ENCODE data around the gene AFAP1L1. TPM values are rescaled to one million over a fixed set of nuclear protein-coding genes. Genes with fewer than 3 reads are reported as not detected.
A peak's percentile ranks its signal among the peaks of the same experiment; 100 is the strongest.

The AFAP1L1 gene
- total and polyA plus RNA-seq, 9 donors: 66.4 to 104 (median 84.9) TPM

DNA sequence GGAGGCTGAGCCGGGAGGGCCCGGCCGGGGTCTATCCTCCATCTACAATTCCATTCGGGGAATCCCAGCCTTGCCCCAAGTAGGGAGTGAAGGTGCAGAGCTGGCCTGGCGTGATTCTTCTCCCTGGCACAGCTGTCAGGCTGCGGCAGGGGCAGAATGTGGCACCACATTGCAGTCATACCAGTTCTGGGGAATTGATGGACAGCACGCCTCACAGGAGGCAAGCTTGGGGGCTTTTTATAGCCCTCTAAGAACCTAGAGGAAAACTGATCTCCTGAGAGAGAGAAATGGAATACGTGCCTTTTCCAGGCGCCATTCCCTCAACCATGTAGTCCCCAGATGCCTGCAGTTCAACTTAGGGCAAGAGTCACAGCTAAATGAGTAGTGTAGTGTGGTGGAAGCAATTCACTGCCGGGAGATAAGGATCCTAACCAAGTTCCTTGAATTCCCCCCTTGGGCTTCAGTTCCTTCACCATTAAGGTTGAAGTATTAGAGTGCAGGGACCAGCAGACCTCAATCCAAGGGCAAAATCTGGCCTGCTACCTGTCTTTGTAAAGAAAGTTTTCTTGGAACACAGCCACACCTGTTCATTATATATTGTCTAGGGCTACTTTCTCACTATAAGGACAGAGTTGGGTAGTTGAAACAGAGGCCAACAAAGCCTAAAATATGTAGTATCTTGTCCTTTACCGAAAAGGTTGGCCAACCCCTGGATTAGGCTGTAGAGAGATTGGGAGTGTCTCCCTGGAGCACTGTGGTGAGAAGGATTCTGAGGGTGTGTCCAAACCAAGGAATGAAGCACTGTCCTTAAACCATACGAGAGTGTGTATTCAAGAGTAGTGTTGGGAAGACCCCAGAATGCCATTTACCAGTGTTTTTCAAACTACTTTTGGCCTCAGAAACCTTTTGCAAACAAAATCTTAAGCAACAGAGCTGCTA lies 10.6 kb downstream of the AFAP1L1 start:
- no peak overlapping the region for H3K4me3 ChIP-seq (ENCODE audit: low read length)
- H3K4me1 ChIP-seq (ENCODE audit: control insufficient read depth, insufficient read depth, low read length): peaks cover 37% of the 10 kb centered on the region
- 69% methylated on average over 5 of the region's 12 CpGs for WGBS (ENCODE audit: insufficient coverage)
- H3K27ac ChIP-seq (ENCODE audit: low read length): peak overlapping the region; percentile 72
- H3K9me3 ChIP-seq (replicated peaks; ENCODE audit: control insufficient read depth, low read depth, low read length): no peaks in the 10 kb centered on the region
- H3K36me3 ChIP-seq (ENCODE audit: control insufficient read depth, insufficient read depth, low read length): peaks cover 11% of the 10 kb centered on the region
- DNase-seq: peak; percentile 81
- H3K27me3 ChIP-seq (ENCODE audit: control insufficient read depth, insufficient read depth, low read length): no peaks in the 10 kb centered on the region

DNA sequence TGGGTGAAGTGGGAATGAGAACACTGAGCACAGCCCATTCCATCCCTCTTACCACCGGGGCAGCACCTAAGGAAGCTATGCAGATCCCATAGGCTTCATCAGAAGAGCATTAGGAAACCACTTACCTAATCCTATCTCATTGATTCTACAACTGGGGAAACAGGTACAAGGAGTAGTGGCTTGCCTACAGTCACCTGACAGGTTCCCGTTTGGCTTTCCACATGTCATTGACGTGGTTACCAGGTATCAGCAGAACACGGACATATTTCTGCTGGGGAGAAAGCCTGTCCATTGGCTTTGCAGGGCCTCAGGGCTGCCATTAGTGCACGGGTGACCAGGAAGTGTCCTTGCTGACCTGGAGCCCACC lies 11.3 kb downstream of the AFAP1L1 start:
- H3K9me3 ChIP-seq (replicated peaks; ENCODE audit: control insufficient read depth, low read depth, low read length): no peaks in the 10 kb centered on the region
- WGBS (ENCODE audit: insufficient coverage): 84% methylated on average over 4 of the region's 5 CpGs
- no peak for DNase-seq
- no peaks in the 10 kb centered on the region for H3K27me3 ChIP-seq (ENCODE audit: control insufficient read depth, insufficient read depth, low read length)
- H3K4me3 ChIP-seq (ENCODE audit: low read length): no peak overlapping the region
- H3K4me1 ChIP-seq (ENCODE audit: control insufficient read depth, insufficient read depth, low read length): peaks cover 39% of the 10 kb centered on the region
- H3K27ac ChIP-seq (ENCODE audit: low read length): peak overlapping the region; percentile 72
- H3K36me3 ChIP-seq (ENCODE audit: control insufficient read depth, insufficient read depth, low read length): peaks cover 11% of the 10 kb centered on the region

DNA sequence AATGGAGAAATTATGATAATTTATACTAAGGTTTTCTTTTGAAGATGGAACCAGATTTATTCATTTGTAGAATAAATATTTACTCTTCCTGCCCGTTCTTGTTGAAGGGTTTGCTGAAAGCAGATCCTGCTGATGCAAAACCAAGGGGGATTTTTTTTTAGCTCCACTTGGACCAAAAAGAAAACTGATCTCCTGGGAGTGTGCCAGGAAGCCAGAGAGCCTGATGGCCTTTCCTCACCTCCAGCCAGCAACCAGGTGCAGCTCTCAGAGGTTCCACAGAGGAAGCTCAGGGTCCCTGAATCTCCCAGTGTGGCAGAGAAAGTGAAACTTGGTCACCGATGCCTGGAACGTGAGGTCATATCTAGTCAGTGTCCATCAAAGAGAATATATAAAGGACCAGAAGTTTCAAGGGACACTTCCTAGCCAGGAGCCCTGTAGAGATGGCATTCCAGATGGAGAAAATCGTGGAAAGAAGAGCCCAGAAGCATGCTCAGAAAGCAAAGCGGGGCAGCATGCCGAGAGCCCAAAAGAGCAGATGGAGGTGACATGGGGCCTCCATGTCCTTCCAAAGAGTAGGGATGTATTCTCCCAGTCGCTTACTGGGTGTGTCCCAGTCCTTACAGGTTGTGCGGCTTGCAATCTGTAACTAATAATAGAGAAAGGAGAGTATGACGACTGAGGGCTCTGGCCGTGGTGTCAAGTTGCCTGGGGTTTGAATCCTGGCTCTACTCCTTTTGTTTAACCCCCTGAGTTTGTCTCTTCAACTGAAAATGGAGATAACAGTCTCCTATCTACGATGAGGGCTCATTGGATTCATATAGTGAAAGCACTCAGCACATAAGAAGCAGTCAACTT lies 12.2 kb downstream of the AFAP1L1 start:
- Histone ChIP-seq H3K9me3 (replicated peaks; ENCODE audit: control insufficient read depth, low read depth, low read length) (no peaks in the 10 kb centered on the region), H3K27ac (ENCODE audit: low read length) (peak overlapping the region; percentile 86), H3K4me3 (ENCODE audit: low read length) (no peak overlapping the region), H3K36me3 (ENCODE audit: control insufficient read depth, insufficient read depth, low read length) (peaks cover 11% of the 10 kb centered on the region), H3K27me3 (ENCODE audit: control insufficient read depth, insufficient read depth, low read length) (no peaks in the 10 kb centered on the region), H3K4me1 (ENCODE audit: control insufficient read depth, insufficient read depth, low read length) (peaks cover 47% of the 10 kb centered on the region)
- 77% methylated on average over 6 of the region's 11 CpGs for WGBS (ENCODE audit: insufficient coverage)
- no peak for DNase-seq

DNA sequence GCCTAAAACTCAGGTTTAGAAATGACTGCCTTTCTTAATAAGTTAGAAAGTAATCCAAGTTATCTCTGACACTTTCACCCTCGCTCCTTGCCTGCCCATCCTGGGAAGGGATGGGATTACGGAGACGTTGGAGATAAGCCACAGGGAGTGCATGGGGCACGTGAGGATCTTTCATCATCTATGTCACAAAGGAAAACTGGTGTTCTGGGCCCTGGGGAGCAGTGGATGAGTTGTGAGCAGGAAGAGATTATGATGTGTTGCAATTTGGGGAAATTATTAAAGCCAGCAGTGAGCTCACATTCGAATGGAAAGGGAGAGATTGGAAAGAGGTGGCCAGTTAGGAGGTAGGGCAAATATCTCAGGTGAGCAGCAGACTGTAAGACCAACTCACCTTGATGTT lies 12.8 kb downstream of the AFAP1L1 start:
- DNase-seq: no peak

DNA sequence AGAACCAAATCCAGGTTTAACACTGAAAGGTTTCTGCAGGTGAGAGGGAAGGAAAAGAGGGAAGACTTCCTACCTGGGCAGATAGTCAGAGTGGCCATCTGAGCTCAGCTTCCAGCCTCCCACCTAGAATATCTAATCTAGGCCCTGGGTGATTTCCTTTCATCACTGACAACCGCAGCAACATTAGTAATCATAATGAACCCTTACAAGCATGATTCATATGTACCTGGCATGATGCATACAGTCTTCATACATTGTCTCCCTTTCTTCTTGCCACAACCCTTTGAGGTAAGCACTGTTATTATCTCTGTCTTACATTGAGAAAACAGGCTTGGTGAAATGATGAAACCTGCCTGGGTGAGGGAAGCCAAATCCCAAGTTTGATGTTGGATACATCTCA lies 13.5 kb downstream of the AFAP1L1 start:
- peaks cover 11% of the 10 kb centered on the region for H3K36me3 ChIP-seq (ENCODE audit: control insufficient read depth, insufficient read depth, low read length)
- H3K9me3 ChIP-seq (replicated peaks; ENCODE audit: control insufficient read depth, low read depth, low read length): no peaks in the 10 kb centered on the region
- H3K4me3 ChIP-seq (ENCODE audit: low read length): no peak overlapping the region
- no CpG with 5 or more reads among the region's 1 CpG for WGBS (ENCODE audit: insufficient coverage)
- H3K4me1 ChIP-seq (ENCODE audit: control insufficient read depth, insufficient read depth, low read length): peaks cover 55% of the 10 kb centered on the region
- H3K27ac ChIP-seq (ENCODE audit: low read length): peak overlapping the region; percentile 86
- no peak for DNase-seq
- no peaks in the 10 kb centered on the region for H3K27me3 ChIP-seq (ENCODE audit: control insufficient read depth, insufficient read depth, low read length)

More for the DNA sequence above, 12.8 kb downstream of the AFAP1L1 start:
- H3K27ac ChIP-seq (ENCODE audit: low read length): peak overlapping the region; percentile 86
- H3K9me3 ChIP-seq (replicated peaks; ENCODE audit: control insufficient read depth, low read depth, low read length): no peaks in the 10 kb centered on the region
- peaks cover 53% of the 10 kb centered on the region for H3K4me1 ChIP-seq (ENCODE audit: control insufficient read depth, insufficient read depth, low read length)
- WGBS (ENCODE audit: insufficient coverage): 9% methylated on average over 4 of the region's 5 CpGs
- H3K4me3 ChIP-seq (ENCODE audit: low read length): no peak overlapping the region
- H3K27me3 ChIP-seq (ENCODE audit: control insufficient read depth, insufficient read depth, low read length): no peaks in the 10 kb centered on the region
- H3K36me3 ChIP-seq (ENCODE audit: control insufficient read depth, insufficient read depth, low read length): peaks cover 11% of the 10 kb centered on the region

DNA sequence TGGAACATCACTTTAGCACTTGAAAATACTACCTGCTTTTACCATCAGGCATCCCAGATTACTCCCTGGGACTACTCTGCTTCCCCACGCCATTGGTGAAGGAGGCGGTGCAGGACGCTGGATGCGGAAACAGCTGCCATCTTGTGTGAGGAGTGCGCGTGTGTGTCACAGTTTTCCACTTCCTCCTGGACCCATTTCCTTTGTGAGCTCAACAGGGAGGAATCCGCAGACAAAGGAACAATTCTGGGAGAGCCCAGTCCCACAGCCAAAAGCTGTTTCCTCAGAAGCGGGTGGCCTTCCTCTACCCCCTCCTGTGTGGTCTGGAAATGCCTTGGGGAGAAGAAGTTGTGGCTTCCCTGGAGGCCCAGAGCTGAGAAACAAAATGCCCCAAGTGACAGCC lies 16.8 kb downstream of the AFAP1L1 start:
- H3K27me3 ChIP-seq (ENCODE audit: control insufficient read depth, insufficient read depth, low read length): no peaks in the 10 kb centered on the region
- peaks cover 5% of the 10 kb centered on the region for H3K36me3 ChIP-seq (ENCODE audit: control insufficient read depth, insufficient read depth, low read length)
- H3K4me1 ChIP-seq (ENCODE audit: control insufficient read depth, insufficient read depth, low read length): peaks cover 38% of the 10 kb centered on the region
- WGBS (ENCODE audit: insufficient coverage): no CpG with 5 or more reads among the region's 8 CpGs
- H3K27ac ChIP-seq (ENCODE audit: low read length): peak overlapping the region; percentile 87
- no peak overlapping the region for H3K4me3 ChIP-seq (ENCODE audit: low read length)
- H3K9me3 ChIP-seq (replicated peaks; ENCODE audit: control insufficient read depth, low read depth, low read length): no peaks in the 10 kb centered on the region
- peak; percentile 85 for DNase-seq

DNA sequence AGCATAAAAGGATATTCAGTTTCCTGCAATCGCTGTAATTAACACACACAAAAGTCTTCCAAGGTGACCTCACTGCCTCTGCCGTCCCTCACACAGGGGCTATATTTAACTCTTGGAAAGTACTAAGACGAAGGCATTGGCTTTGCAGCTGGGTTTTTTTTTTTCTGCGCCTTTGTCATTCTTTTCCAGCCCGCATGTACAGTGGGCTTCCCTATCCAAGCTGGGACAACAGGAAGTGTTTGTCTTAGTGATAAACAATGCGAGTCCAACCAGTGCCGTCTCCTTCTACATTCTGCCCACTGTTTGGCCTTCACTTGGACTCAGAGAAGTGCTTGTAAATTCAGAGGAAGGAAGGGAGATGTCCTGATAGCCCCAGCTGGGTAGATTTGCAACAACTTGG lies 17.6 kb downstream of the AFAP1L1 start:
- peaks cover 31% of the 10 kb centered on the region for H3K4me1 ChIP-seq (ENCODE audit: control insufficient read depth, insufficient read depth, low read length)
- DNase-seq: peak; percentile 63
- H3K4me3 ChIP-seq (ENCODE audit: low read length): no peak overlapping the region

DNA sequence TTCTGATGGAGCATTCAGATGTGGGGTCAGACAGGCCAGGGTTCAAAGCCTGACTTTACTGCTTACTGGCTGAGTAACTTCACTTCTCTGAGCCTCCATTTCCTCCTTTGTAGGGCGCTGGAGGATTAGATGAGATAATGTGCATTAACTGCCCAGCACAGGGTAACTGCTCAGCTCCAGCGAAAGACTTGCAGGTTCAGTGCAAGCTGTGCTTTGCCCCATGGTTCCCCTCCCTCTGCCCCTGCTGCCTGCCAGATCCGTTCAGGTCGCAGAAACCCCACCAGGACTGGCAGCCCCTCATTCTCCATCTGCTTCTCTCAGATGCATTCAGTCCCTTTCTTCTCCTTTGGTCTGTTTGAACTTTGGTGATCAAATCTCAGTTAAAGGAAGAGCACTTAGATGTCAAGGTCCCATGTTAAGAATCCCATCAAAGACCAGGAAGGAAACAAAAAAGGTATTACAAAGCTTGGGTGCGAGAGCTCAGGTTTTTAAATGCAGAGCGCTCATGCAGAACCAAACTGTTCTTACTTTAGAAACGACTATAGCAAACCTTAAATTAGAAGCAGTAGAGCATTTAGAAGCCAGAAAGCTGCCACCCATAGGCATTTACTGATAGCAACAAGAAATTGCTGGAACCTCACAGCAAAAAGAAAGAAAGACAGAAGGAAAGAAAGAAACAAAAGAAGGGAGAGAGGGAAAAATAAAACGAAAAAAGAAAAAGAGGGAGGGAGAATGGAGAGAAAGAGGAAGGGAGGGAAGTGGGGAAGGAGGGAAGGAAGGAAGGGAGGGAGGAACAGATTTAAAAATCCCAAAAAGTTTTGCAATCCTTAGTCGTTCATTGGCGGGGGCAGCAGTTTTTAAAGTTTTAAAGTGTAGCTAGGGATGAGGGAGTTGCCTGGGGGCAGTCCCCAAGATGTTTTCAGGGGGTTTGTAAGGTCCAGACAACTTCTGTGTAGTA lies 23.5 kb downstream of the AFAP1L1 start:
- Histone ChIP-seq H3K27ac (ENCODE audit: low read length) (peak overlapping the region; percentile 60), H3K4me1 (ENCODE audit: control insufficient read depth, insufficient read depth, low read length) (peaks cover 31% of the 10 kb centered on the region), H3K27me3 (ENCODE audit: control insufficient read depth, insufficient read depth, low read length) (no peaks in the 10 kb centered on the region), H3K4me3 (ENCODE audit: low read length) (no peak overlapping the region), H3K9me3 (replicated peaks; ENCODE audit: control insufficient read depth, low read depth, low read length) (no peaks in the 10 kb centered on the region), H3K36me3 (ENCODE audit: control insufficient read depth, insufficient read depth, low read length) (peaks cover 2% of the 10 kb centered on the region)
- no peak for DNase-seq
- 52% methylated on average over 8 of the region's 10 CpGs for WGBS (ENCODE audit: insufficient coverage)

More for the DNA sequence above, 17.6 kb downstream of the AFAP1L1 start:
- no peaks in the 10 kb centered on the region for H3K27me3 ChIP-seq (ENCODE audit: control insufficient read depth, insufficient read depth, low read length)
- H3K36me3 ChIP-seq (ENCODE audit: control insufficient read depth, insufficient read depth, low read length): peaks cover 5% of the 10 kb centered on the region
- H3K27ac ChIP-seq (ENCODE audit: low read length): peak overlapping the region; percentile 87
- H3K9me3 ChIP-seq (replicated peaks; ENCODE audit: control insufficient read depth, low read depth, low read length): no peaks in the 10 kb centered on the region
- 80% methylated on average over 1 of the region's 7 CpGs for WGBS (ENCODE audit: insufficient coverage)

DNA sequence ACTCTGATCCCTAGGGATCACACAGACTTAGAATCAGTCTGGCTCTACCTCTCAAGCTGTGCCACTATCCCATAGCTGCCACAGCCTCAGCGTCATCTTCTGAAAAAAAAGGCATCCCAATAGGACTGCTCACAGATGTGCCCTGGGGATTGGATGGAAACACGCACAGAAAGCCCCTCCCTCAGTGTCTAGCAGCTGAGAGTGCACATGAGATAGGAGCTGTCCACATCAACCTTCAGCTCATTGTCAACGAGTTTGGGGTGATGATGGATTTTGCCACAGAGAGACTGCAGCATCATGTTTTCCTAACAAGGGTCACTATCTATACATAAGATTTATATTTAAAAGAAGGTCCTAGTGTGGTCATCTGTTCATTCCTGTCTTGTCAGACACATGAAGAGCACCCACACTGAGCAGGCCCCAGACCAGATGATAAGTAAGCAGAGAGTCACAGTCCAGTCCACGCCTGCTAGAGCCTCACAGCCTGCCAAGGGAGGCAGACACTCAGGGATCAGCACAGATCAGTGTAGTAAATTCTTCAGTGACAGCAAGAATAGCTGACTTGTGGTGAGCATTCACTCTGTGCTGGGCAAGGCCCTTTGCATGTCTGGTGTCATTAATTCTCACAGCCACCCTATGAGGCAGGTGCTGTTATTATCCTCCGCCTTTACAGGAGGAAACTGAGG lies 25.8 kb downstream of the AFAP1L1 start:
- Histone ChIP-seq H3K36me3 (ENCODE audit: control insufficient read depth, insufficient read depth, low read length) (peaks cover 17% of the 10 kb centered on the region), H3K27ac (ENCODE audit: low read length) (peak overlapping the region; percentile 66), H3K4me3 (ENCODE audit: low read length) (no peak overlapping the region), H3K27me3 (ENCODE audit: control insufficient read depth, insufficient read depth, low read length) (no peaks in the 10 kb centered on the region), H3K4me1 (ENCODE audit: control insufficient read depth, insufficient read depth, low read length) (peaks cover 31% of the 10 kb centered on the region), H3K9me3 (replicated peaks; ENCODE audit: control insufficient read depth, low read depth, low read length) (no peaks in the 10 kb centered on the region)
- WGBS (ENCODE audit: insufficient coverage): 56% methylated on average over 1 of the region's 5 CpGs
- DNase-seq: no peak

All from muscle of leg (tissue), 11 donors.